ENCODE data around the gene METTL9.
"Not testable (repeated sequence)": the region's sequence is repeated elsewhere in the genome, so short reads cannot be mapped to it uniquely, and the experiment has no call there.

Gene METTL9

GRCh38 chr16:21631951-21632575 is 32.7 kb downstream of the METTL9 start:
- H3K4me1 ChIP-seq (ENCODE audit: control insufficient read depth, insufficient read depth, low read length); H3K9me3 ChIP-seq (ENCODE audit: control insufficient read depth, low read length); H3K27me3 ChIP-seq (ENCODE audit: control insufficient read depth, insufficient read depth, low read length, poor library complexity, severe bottlenecking); H3K27ac ChIP-seq (ENCODE audit: insufficient read depth, low read depth, low read length, poor library complexity, severe bottlenecking); H3K4me3 ChIP-seq (ENCODE audit: insufficient read depth, low read depth, low read length): not testable (repeated sequence)
- WGBS, 2 experiments, result 96 to 98% methylated on average over 5 of the region's 5 CpGs
- H3K36me3 ChIP-seq (ENCODE audit: control insufficient read depth, insufficient read depth, low read length), result peaks cover 20% of the 10 kb centered on the region

GRCh38 chr16:21634216-21634615 is 34.8 kb downstream of the METTL9 start:
- peaks cover 4% of the 10 kb centered on the region for H3K36me3 ChIP-seq (ENCODE audit: control insufficient read depth, insufficient read depth, low read length)
- no peaks in the 10 kb centered on the region for H3K27me3 ChIP-seq (ENCODE audit: control insufficient read depth, insufficient read depth, low read length, poor library complexity, severe bottlenecking)
- H3K27ac ChIP-seq (ENCODE audit: insufficient read depth, low read depth, low read length, poor library complexity, severe bottlenecking), result no peak overlapping the region
- 94 to 99% methylated on average over 5 of the region's 5 CpGs for WGBS, 2 experiments
- no peak overlapping the region for H3K4me3 ChIP-seq (ENCODE audit: insufficient read depth, low read depth, low read length)
- H3K9me3 ChIP-seq (ENCODE audit: control insufficient read depth, low read length), result no peaks in the 10 kb centered on the region
- no peaks in the 10 kb centered on the region for H3K4me1 ChIP-seq (ENCODE audit: control insufficient read depth, insufficient read depth, low read length)

GRCh38 chr16:21635694-21636093 is 36.3 kb downstream of the METTL9 start:
- H3K27me3 ChIP-seq (ENCODE audit: control insufficient read depth, insufficient read depth, low read length, poor library complexity, severe bottlenecking); H3K27ac ChIP-seq (ENCODE audit: insufficient read depth, low read depth, low read length, poor library complexity, severe bottlenecking); H3K4me3 ChIP-seq (ENCODE audit: insufficient read depth, low read depth, low read length); H3K4me1 ChIP-seq (ENCODE audit: control insufficient read depth, insufficient read depth, low read length); H3K36me3 ChIP-seq (ENCODE audit: control insufficient read depth, insufficient read depth, low read length); H3K9me3 ChIP-seq (ENCODE audit: control insufficient read depth, low read length): not testable (repeated sequence)
- WGBS, 2 experiments, result 83% methylated on average over 9 of the region's 9 CpGs

GRCh38 chr16:21637032-21637968 is 37.9 kb downstream of the METTL9 start:
- no peaks in the 10 kb centered on the region for H3K4me1 ChIP-seq (ENCODE audit: control insufficient read depth, insufficient read depth, low read length)
- no peaks in the 10 kb centered on the region for H3K9me3 ChIP-seq (ENCODE audit: control insufficient read depth, low read length)
- 95% methylated on average over 36 to 37 of the region's 37 CpGs for WGBS, 2 experiments
- H3K27ac ChIP-seq (ENCODE audit: insufficient read depth, low read depth, low read length, poor library complexity, severe bottlenecking), result no peak overlapping the region
- H3K27me3 ChIP-seq (ENCODE audit: control insufficient read depth, insufficient read depth, low read length, poor library complexity, severe bottlenecking), result no peaks in the 10 kb centered on the region
- no peak overlapping the region for H3K4me3 ChIP-seq (ENCODE audit: insufficient read depth, low read depth, low read length)
- H3K36me3 ChIP-seq (ENCODE audit: control insufficient read depth, insufficient read depth, low read length), result no peaks in the 10 kb centered on the region

GRCh38 chr16:21638573-21638975 is 39.2 kb downstream of the METTL9 start:
- Histone ChIP-seq H3K27ac (ENCODE audit: insufficient read depth, low read depth, low read length, poor library complexity, severe bottlenecking) (no peak overlapping the region), H3K4me3 (ENCODE audit: insufficient read depth, low read depth, low read length) (no peak overlapping the region), H3K9me3 (ENCODE audit: control insufficient read depth, low read length) (no peaks in the 10 kb centered on the region), H3K27me3 (ENCODE audit: control insufficient read depth, insufficient read depth, low read length, poor library complexity, severe bottlenecking) (no peaks in the 10 kb centered on the region), H3K36me3 (ENCODE audit: control insufficient read depth, insufficient read depth, low read length) (no peaks in the 10 kb centered on the region), H3K4me1 (ENCODE audit: control insufficient read depth, insufficient read depth, low read length) (no peaks in the 10 kb centered on the region)
- WGBS, 2 experiments, result 78 to 92% methylated on average over 2 to 4 of the region's 4 CpGs

- H3K4me3 ChIP-seq (ENCODE audit: insufficient read depth, low read depth, low read length), result no peak overlapping the region
- WGBS, 2 experiments, result 96 to 100% methylated on average over 2 of the region's 2 CpGs
- H3K27me3 ChIP-seq (ENCODE audit: control insufficient read depth, insufficient read depth, low read length, poor library complexity, severe bottlenecking), result no peaks in the 10 kb centered on the region
- no peaks in the 10 kb centered on the region for H3K36me3 ChIP-seq (ENCODE audit: control insufficient read depth, insufficient read depth, low read length)
- no peak overlapping the region for H3K27ac ChIP-seq (ENCODE audit: insufficient read depth, low read depth, low read length, poor library complexity, severe bottlenecking)
- H3K9me3 ChIP-seq (ENCODE audit: control insufficient read depth, low read length), result no peaks in the 10 kb centered on the region
- H3K4me1 ChIP-seq (ENCODE audit: control insufficient read depth, insufficient read depth, low read length), result no peaks in the 10 kb centered on the region
These were observed 40.1 kb downstream of the METTL9 start for GRCh38 chr16:21639493-21639892.

- H3K4me3 ChIP-seq (ENCODE audit: insufficient read depth, low read depth, low read length), result no peak overlapping the region
- no peak overlapping the region for H3K27ac ChIP-seq (ENCODE audit: insufficient read depth, low read depth, low read length, poor library complexity, severe bottlenecking)
- H3K36me3 ChIP-seq (ENCODE audit: control insufficient read depth, insufficient read depth, low read length), result no peaks in the 10 kb centered on the region
- 95 to 100% methylated on average over 5 to 6 of the region's 6 CpGs for WGBS, 2 experiments
- H3K9me3 ChIP-seq (ENCODE audit: control insufficient read depth, low read length), result no peaks in the 10 kb centered on the region
- H3K27me3 ChIP-seq (ENCODE audit: control insufficient read depth, insufficient read depth, low read length, poor library complexity, severe bottlenecking), result no peaks in the 10 kb centered on the region
- no peaks in the 10 kb centered on the region for H3K4me1 ChIP-seq (ENCODE audit: control insufficient read depth, insufficient read depth, low read length)
These were observed 42.5 kb downstream of the METTL9 start for GRCh38 chr16:21641916-21642315.

GRCh38 chr16:21642861-21643260 is 43.5 kb downstream of the METTL9 start:
- Histone ChIP-seq H3K27ac (ENCODE audit: insufficient read depth, low read depth, low read length, poor library complexity, severe bottlenecking) (no peak overlapping the region), H3K27me3 (ENCODE audit: control insufficient read depth, insufficient read depth, low read length, poor library complexity, severe bottlenecking) (no peaks in the 10 kb centered on the region), H3K4me3 (ENCODE audit: insufficient read depth, low read depth, low read length) (no peak overlapping the region), H3K9me3 (ENCODE audit: control insufficient read depth, low read length) (no peaks in the 10 kb centered on the region), H3K36me3 (ENCODE audit: control insufficient read depth, insufficient read depth, low read length) (no peaks in the 10 kb centered on the region), H3K4me1 (ENCODE audit: control insufficient read depth, insufficient read depth, low read length) (no peaks in the 10 kb centered on the region)
- 91 to 96% methylated on average over 6 to 7 of the region's 7 CpGs for WGBS, 2 experiments

GRCh38 chr16:21643785-21644184 is 44.4 kb downstream of the METTL9 start:
- Histone ChIP-seq H3K36me3 (ENCODE audit: control insufficient read depth, insufficient read depth, low read length) (no peaks in the 10 kb centered on the region), H3K27me3 (ENCODE audit: control insufficient read depth, insufficient read depth, low read length, poor library complexity, severe bottlenecking) (no peaks in the 10 kb centered on the region), H3K9me3 (ENCODE audit: control insufficient read depth, low read length) (no peaks in the 10 kb centered on the region), H3K27ac (ENCODE audit: insufficient read depth, low read depth, low read length, poor library complexity, severe bottlenecking) (no peak overlapping the region), H3K4me1 (ENCODE audit: control insufficient read depth, insufficient read depth, low read length) (no peaks in the 10 kb centered on the region), H3K4me3 (ENCODE audit: insufficient read depth, low read depth, low read length) (no peak overlapping the region)
- 92 to 97% methylated on average over 3 of the region's 3 CpGs for WGBS, 2 experiments

GRCh38 chr16:21644674-21645073 is 45.3 kb downstream of the METTL9 start:
- 97 to 99% methylated on average over 4 of the region's 4 CpGs for WGBS, 2 experiments
- no peaks in the 10 kb centered on the region for H3K4me1 ChIP-seq (ENCODE audit: control insufficient read depth, insufficient read depth, low read length)
- H3K27ac ChIP-seq (ENCODE audit: insufficient read depth, low read depth, low read length, poor library complexity, severe bottlenecking), result no peak overlapping the region
- no peak overlapping the region for H3K4me3 ChIP-seq (ENCODE audit: insufficient read depth, low read depth, low read length)
- no peaks in the 10 kb centered on the region for H3K36me3 ChIP-seq (ENCODE audit: control insufficient read depth, insufficient read depth, low read length)
- H3K9me3 ChIP-seq (ENCODE audit: control insufficient read depth, low read length), result no peaks in the 10 kb centered on the region
- no peaks in the 10 kb centered on the region for H3K27me3 ChIP-seq (ENCODE audit: control insufficient read depth, insufficient read depth, low read length, poor library complexity, severe bottlenecking)
